WTC11 (cell line): ENCODE data around the gene ATP1B3. TPM values are rescaled to one million over a fixed set of nuclear protein-coding genes. Genes with fewer than 3 reads are reported as not detected.

ENCODE experiments used
- ATAC-seq: fragments of 200-7000 bp; cut with Tn5 transposase; 2 replicates; pipeline ENCODE4 v1.10.0; 2021; ENCODE audit warnings: mild to moderate bottlenecking, moderate library complexity
- CTCF ChIA-PET: fragments of 300-600 bp; sonication (Branson Sonifier 250); formaldehyde crosslinking; loops from one replicate; lab custom pipeline; 2021; ENCODE audit warnings: antibody characterized with exemption; lab: Charles Lee
- POLR2A ChIA-PET: fragments of 350-600 bp; sonication (Branson Sonifier 250); formaldehyde crosslinking; loops from one replicate; lab custom pipeline; 2021; ENCODE audit warnings: antibody characterized with exemption; lab: Charles Lee
- DNase-seq: peaks from one replicate; pipeline ENCODE4 v3.0.0; 2021; ENCODE audit warnings: low spot score
- H3K27ac Mint-ChIP-seq: 2 replicates; pipeline ENCODE4 v1.8.0; 2021; ENCODE audit warnings: mixed read lengths
- H3K27me3 Mint-ChIP-seq: 2 replicates; pipeline ENCODE4 v1.8.0; 2021; ENCODE audit warnings: low read depth, mild to moderate bottlenecking, moderate library complexity, mixed read lengths
- H3K36me3 Mint-ChIP-seq: 2 replicates; pipeline ENCODE4 v1.8.0; 2021; ENCODE audit warnings: mixed read lengths
- H3K4me1 Mint-ChIP-seq: 2 replicates; pipeline ENCODE4 v1.8.0; 2022; ENCODE audit warnings: mixed read lengths
- H3K4me3 Mint-ChIP-seq: 2 replicates; pipeline ENCODE4 v1.8.0; 2021; ENCODE audit warnings: mild to moderate bottlenecking, moderate library complexity, mixed read lengths
- H3K9me3 Mint-ChIP-seq: 2 replicates; pipeline ENCODE4 v1.8.0; 2021; ENCODE audit warnings: mixed read lengths
- CDX4 ChIP-seq: fragments of 250-450 bp; sonication (Bioruptor Pico); IDR thresholded peaks from 2 replicates; pipeline ENCODE4 v1.9.0; 2021; ENCODE audit warnings: moderate library complexity, mild to moderate bottlenecking, inconsistent platforms, borderline replicate concordance
- JAZF1 ChIP-seq: fragments of 250-450 bp; sonication (Bioruptor Pico); IDR thresholded peaks from 2 replicates; pipeline ENCODE4 v1.9.0; 2021; ENCODE audit warnings: moderate library complexity, mild to moderate bottlenecking, inconsistent platforms
- KAT7 ChIP-seq: sonication (generic); formaldehyde crosslinking; IDR thresholded peaks from 2 replicates; pipeline ENCODE4 v1.8.1; 2023; ENCODE audit warnings: missing genetic modification reagents, mild to moderate bottlenecking, borderline replicate concordance
- NFYB ChIP-seq: sonication (generic); formaldehyde crosslinking; conservative IDR thresholded peaks from 2 replicates; pipeline ENCODE4 v1.8.0; 2022; ENCODE audit warnings: low read depth, missing genetic modification reagents
- SMAD3 ChIP-seq: sonication (generic); formaldehyde crosslinking; IDR thresholded peaks from 2 replicates; pipeline ENCODE4 v1.8.0; 2022; ENCODE audit warnings: missing genetic modification reagents, mild to moderate bottlenecking, borderline replicate concordance
- ZBTB21 ChIP-seq: sonication (generic); formaldehyde crosslinking; IDR thresholded peaks from 2 replicates; pipeline ENCODE4 v1.8.1; 2023; ENCODE audit warnings: mild to moderate bottlenecking, missing genetic modification reagents, borderline replicate concordance
- ZNF219 ChIP-seq: sonication (generic); formaldehyde crosslinking; IDR thresholded peaks from 2 replicates; pipeline ENCODE4 v1.8.0; 2023; ENCODE audit warnings: missing genetic modification reagents, mild to moderate bottlenecking, borderline replicate concordance
- total RNA-seq: library from RNA; stranded (reverse); gene quantifications from 3 replicates; pipeline ENCODE4 v1.2.3, GENCODE V29; 2021
- TF ChIP-seq, protein P1 (sequence below): sonication (generic); formaldehyde crosslinking; IDR thresholded peaks from 2 replicates; pipeline ENCODE4 v1.8.1; 2023; ENCODE audit warnings: mild to moderate bottlenecking, missing genetic modification reagents, moderate library complexity
- TF ChIP-seq, protein P2 (sequence below): fragments of 250-450 bp; sonication (Bioruptor Pico); IDR thresholded peaks from 2 replicates; pipeline ENCODE4 v1.9.0; 2021; ENCODE audit warnings: mild to moderate bottlenecking
- TF ChIP-seq, protein P3 (sequence below): sonication (generic); formaldehyde crosslinking; IDR thresholded peaks from 2 replicates; pipeline ENCODE4 v1.8.1; 2023; ENCODE audit warnings: mild to moderate bottlenecking, missing genetic modification reagents
- TF ChIP-seq, protein P4 (sequence below): sonication (generic); formaldehyde crosslinking; IDR thresholded peaks from 2 replicates; pipeline ENCODE4 v1.8.0; 2022; ENCODE audit warnings: mild to moderate bottlenecking, missing genetic modification reagents
- TF ChIP-seq, protein P5 (sequence below): sonication (generic); formaldehyde crosslinking; IDR thresholded peaks from 2 replicates; pipeline ENCODE4 v1.8.1; 2023; ENCODE audit warnings: mild to moderate bottlenecking, missing genetic modification reagents, borderline replicate concordance
- TF ChIP-seq, protein P6 (sequence below): fragments of 250-450 bp; sonication (Bioruptor Pico); IDR thresholded peaks from 2 replicates; pipeline ENCODE4 v1.9.0; 2021; ENCODE audit warnings: mild to moderate bottlenecking, borderline replicate concordance
- TF ChIP-seq, protein P7 (sequence below): sonication (generic); formaldehyde crosslinking; IDR thresholded peaks from 2 replicates; pipeline ENCODE4 v1.8.1; 2023; ENCODE audit warnings: mild to moderate bottlenecking, missing genetic modification reagents, moderate library complexity

Gene ATP1B3
- total RNA-seq, 1 experiment from 2014 or later, result 189 TPM

DNA sequence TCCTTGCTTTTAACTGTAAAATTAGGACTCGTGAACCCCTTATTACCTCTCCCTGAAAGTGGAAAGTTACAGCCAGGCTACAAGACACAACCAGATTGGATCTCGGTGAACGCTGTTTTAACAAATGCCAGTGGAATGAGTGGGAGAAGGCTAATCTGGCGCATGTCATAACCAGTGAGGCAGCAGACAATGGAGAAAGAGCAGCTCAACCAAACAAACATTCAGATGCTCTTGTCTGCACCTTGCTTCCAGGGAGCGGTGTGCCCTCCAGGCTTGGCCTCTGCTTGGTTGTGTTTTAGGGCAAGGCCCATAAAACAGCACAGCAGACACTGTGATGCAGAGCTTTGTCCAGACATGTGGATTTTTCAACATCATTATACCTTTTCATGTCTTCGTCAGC, 45.9 kb upstream of the ATP1B3 start (continued):
- TF ChIP-seq, protein P1, sequence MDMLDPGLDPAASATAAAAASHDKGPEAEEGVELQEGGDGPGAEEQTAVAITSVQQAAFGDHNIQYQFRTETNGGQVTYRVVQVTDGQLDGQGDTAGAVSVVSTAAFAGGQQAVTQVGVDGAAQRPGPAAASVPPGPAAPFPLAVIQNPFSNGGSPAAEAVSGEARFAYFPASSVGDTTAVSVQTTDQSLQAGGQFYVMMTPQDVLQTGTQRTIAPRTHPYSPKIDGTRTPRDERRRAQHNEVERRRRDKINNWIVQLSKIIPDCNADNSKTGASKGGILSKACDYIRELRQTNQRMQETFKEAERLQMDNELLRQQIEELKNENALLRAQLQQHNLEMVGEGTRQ, result no peak
- TF ChIP-seq ZBTB21, result no peak
- TF ChIP-seq, protein P2, sequence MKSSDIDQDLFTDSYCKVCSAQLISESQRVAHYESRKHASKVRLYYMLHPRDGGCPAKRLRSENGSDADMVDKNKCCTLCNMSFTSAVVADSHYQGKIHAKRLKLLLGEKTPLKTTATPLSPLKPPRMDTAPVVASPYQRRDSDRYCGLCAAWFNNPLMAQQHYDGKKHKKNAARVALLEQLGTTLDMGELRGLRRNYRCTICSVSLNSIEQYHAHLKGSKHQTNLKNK (CRISPR knock-in tag), result no peak
- TF ChIP-seq ZNF219 (CRISPR knock-in tag), result no peak

GRCh38 chr3:141834292-141834691, 42.2 kb upstream of the ATP1B3 start:
- DNase-seq (no peak), ATAC-seq (no peak)
- Mint-ChIP-seq H3K36me3 (no peaks in the 10 kb centered on the region), H3K4me3 (no peak overlapping the region), H3K4me1 (no peaks in the 10 kb centered on the region; the same call in 1 of the 2 replicates), H3K27me3 (no peaks in the 10 kb centered on the region), H3K9me3 (peaks cover 9% of the 10 kb centered on the region), H3K27ac (no peak overlapping the region)
- CTCF ChIA-PET, result no interaction called here
- TF ChIP-seq, protein P3, sequence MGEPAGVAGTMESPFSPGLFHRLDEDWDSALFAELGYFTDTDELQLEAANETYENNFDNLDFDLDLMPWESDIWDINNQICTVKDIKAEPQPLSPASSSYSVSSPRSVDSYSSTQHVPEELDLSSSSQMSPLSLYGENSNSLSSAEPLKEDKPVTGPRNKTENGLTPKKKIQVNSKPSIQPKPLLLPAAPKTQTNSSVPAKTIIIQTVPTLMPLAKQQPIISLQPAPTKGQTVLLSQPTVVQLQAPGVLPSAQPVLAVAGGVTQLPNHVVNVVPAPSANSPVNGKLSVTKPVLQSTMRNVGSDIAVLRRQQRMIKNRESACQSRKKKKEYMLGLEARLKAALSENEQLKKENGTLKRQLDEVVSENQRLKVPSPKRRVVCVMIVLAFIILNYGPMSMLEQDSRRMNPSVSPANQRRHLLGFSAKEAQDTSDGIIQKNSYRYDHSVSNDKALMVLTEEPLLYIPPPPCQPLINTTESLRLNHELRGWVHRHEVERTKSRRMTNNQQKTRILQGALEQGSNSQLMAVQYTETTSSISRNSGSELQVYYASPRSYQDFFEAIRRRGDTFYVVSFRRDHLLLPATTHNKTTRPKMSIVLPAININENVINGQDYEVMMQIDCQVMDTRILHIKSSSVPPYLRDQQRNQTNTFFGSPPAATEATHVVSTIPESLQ (CRISPR knock-in tag), result no peak
- TF ChIP-seq, protein P1, result 0 out of 2 replicates have a peak, but pooled peaks have one; percentile 26
- TF ChIP-seq SMAD3 (CRISPR knock-in tag) (no peak), JAZF1 (CRISPR knock-in tag) (no peak), NFYB (CRISPR knock-in tag) (0 out of 2 replicates have a peak, but pooled peaks have one; percentile 10)
- TF ChIP-seq, protein P4, sequence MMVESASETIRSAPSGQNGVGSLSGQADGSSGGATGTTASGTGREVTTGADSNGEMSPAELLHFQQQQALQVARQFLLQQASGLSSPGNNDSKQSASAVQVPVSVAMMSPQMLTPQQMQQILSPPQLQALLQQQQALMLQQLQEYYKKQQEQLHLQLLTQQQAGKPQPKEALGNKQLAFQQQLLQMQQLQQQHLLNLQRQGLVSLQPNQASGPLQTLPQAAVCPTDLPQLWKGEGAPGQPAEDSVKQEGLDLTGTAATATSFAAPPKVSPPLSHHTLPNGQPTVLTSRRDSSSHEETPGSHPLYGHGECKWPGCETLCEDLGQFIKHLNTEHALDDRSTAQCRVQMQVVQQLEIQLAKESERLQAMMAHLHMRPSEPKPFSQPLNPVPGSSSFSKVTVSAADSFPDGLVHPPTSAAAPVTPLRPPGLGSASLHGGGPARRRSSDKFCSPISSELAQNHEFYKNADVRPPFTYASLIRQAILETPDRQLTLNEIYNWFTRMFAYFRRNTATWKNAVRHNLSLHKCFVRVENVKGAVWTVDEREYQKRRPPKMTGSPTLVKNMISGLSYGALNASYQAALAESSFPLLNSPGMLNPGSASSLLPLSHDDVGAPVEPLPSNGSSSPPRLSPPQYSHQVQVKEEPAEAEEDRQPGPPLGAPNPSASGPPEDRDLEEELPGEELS (CRISPR knock-in tag), result no peak
- TF ChIP-seq, protein P5, sequence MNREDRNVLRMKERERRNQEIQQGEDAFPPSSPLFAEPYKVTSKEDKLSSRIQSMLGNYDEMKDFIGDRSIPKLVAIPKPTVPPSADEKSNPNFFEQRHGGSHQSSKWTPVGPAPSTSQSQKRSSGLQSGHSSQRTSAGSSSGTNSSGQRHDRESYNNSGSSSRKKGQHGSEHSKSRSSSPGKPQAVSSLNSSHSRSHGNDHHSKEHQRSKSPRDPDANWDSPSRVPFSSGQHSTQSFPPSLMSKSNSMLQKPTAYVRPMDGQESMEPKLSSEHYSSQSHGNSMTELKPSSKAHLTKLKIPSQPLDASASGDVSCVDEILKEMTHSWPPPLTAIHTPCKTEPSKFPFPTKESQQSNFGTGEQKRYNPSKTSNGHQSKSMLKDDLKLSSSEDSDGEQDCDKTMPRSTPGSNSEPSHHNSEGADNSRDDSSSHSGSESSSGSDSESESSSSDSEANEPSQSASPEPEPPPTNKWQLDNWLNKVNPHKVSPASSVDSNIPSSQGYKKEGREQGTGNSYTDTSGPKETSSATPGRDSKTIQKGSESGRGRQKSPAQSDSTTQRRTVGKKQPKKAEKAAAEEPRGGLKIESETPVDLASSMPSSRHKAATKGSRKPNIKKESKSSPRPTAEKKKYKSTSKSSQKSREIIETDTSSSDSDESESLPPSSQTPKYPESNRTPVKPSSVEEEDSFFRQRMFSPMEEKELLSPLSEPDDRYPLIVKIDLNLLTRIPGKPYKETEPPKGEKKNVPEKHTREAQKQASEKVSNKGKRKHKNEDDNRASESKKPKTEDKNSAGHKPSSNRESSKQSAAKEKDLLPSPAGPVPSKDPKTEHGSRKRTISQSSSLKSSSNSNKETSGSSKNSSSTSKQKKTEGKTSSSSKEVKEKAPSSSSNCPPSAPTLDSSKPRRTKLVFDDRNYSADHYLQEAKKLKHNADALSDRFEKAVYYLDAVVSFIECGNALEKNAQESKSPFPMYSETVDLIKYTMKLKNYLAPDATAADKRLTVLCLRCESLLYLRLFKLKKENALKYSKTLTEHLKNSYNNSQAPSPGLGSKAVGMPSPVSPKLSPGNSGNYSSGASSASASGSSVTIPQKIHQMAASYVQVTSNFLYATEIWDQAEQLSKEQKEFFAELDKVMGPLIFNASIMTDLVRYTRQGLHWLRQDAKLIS (CRISPR knock-in tag), result no peak
- POLR2A ChIA-PET, result interaction anchor here (0.9 kb wide), 1 partner anchor 37 kb away, joined by 3 read pairs; no protein-coding TSS in a partner anchor

GRCh38 chr3:141835557-141836229, 40.8 kb upstream of the ATP1B3 start:
- Mint-ChIP-seq H3K27me3 (no peaks in the 10 kb centered on the region), H3K9me3 (peaks cover 9% of the 10 kb centered on the region), H3K36me3 (no peaks in the 10 kb centered on the region), H3K4me3 (no peak overlapping the region), H3K27ac (no peak overlapping the region), H3K4me1 (peaks cover 3% of the 10 kb centered on the region)
- no peak for DNase-seq
- ATAC-seq, result no peak
- CTCF ChIA-PET, result interaction anchor here (0.9 kb wide), 1 partner anchor 43 kb away, joined by 3 read pairs; no protein-coding TSS in a partner anchor
- POLR2A ChIA-PET, result no interaction called here
- TF ChIP-seq CDX4 (CRISPR knock-in tag) (no peak), KAT7 (CRISPR knock-in tag) (no peak)
- TF ChIP-seq, protein P6, sequence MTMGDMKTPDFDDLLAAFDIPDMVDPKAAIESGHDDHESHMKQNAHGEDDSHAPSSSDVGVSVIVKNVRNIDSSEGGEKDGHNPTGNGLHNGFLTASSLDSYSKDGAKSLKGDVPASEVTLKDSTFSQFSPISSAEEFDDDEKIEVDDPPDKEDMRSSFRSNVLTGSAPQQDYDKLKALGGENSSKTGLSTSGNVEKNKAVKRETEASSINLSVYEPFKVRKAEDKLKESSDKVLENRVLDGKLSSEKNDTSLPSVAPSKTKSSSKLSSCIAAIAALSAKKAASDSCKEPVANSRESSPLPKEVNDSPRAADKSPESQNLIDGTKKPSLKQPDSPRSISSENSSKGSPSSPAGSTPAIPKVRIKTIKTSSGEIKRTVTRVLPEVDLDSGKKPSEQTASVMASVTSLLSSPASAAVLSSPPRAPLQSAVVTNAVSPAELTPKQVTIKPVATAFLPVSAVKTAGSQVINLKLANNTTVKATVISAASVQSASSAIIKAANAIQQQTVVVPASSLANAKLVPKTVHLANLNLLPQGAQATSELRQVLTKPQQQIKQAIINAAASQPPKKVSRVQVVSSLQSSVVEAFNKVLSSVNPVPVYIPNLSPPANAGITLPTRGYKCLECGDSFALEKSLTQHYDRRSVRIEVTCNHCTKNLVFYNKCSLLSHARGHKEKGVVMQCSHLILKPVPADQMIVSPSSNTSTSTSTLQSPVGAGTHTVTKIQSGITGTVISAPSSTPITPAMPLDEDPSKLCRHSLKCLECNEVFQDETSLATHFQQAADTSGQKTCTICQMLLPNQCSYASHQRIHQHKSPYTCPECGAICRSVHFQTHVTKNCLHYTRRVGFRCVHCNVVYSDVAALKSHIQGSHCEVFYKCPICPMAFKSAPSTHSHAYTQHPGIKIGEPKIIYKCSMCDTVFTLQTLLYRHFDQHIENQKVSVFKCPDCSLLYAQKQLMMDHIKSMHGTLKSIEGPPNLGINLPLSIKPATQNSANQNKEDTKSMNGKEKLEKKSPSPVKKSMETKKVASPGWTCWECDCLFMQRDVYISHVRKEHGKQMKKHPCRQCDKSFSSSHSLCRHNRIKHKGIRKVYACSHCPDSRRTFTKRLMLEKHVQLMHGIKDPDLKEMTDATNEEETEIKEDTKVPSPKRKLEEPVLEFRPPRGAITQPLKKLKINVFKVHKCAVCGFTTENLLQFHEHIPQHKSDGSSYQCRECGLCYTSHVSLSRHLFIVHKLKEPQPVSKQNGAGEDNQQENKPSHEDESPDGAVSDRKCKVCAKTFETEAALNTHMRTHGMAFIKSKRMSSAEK (CRISPR knock-in tag), result no peak
- TF ChIP-seq, protein P7, sequence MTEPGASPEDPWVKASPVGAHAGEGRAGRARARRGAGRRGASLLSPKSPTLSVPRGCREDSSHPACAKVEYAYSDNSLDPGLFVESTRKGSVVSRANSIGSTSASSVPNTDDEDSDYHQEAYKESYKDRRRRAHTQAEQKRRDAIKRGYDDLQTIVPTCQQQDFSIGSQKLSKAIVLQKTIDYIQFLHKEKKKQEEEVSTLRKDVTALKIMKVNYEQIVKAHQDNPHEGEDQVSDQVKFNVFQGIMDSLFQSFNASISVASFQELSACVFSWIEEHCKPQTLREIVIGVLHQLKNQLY, result no peak
